Stimulated activated naive CD8-positive, alpha-beta T cell treated with anti-CD3 and anti-CD28 coated beads, Interleukin-15, amount 100 ng/mL, for 72 hours (primary cell): ENCODE measurements around the gene MSANTD2.

Experiments
- ATAC-seq: fragments of 150-1000 bp; cut with Tn5 transposase; 2 replicates; pipeline ENCODE4 v1.10.0; 2021; ENCODE audit warnings: mild to moderate bottlenecking, moderate library complexity
- DNase-seq, 2 donors: peaks; one replicate each; pipeline ENCODE4 v3.0.0; 2021 to 2022
- H3K27ac Mint-ChIP-seq, 2 donors: one replicate each; pipeline ENCODE4 v1.8.0; 2022; ENCODE audit warnings: mild to moderate bottlenecking in 2 of 2, mixed read lengths in 2 of 2, moderate library complexity in 2 of 2
- H3K27me3 Mint-ChIP-seq: one replicate; pipeline ENCODE4 v1.8.0; 2022; ENCODE audit warnings: mixed read lengths
- H3K4me1 Mint-ChIP-seq: one replicate; pipeline ENCODE4 v1.8.0; 2022; ENCODE audit warnings: mild to moderate bottlenecking, mixed read lengths
- H3K4me3 Mint-ChIP-seq, 2 donors: one replicate each; pipeline ENCODE4 v1.8.0; 2022; ENCODE audit warnings: mild to moderate bottlenecking in 2 of 2, mixed read lengths in 2 of 2, moderate library complexity in 1 of 2
- H3K9me3 Mint-ChIP-seq, 2 donors: one replicate each; pipeline ENCODE4 v1.8.0; 2022; ENCODE audit warnings: mixed read lengths in 2 of 2

Gene MSANTD2

DNA sequence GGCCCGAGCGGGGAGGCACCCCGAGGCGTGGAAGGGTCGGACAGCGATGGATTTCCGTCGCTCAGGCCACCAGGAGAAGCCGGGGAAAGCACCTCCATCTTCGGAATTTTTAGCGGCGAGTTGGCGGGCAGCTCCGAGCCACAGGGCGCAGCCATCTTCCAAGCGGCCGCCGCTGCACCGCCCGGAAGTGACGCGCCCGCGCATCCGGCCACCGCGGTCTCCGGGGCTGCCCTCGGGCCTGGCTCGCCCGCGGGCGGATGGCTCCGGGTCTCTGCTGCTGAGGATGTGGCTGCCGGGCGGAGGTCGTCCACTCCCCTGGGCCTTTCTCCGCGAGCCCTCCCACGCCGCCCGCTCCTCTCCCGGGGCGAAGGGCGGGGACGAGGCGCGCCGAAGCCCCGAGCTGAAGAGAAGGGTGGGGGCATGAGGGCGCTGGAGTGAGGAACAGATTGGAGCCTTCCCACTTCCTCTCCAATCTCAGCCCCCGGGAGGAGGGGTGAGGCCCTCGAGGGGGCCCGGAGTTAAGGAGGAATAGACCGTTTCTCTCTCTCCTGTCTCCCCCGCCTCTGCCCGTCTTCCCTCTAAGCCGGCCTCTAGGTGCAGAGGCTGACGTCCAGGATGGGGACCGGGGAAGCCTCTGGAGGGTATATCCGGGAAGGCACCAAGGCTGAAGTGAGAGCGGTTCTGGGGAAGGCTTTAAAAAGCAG, at the start of gene MSANTD2:
MSANTD2 (minus strand) TSS at position 181 of the 704 bp plus-strand sequence; CDS start at position 155, 26 bp downstream.
- DNase-seq (peak; percentile 77 to 83), ATAC-seq (peak; percentile 95)
- peak within 1 kb of the TSS; percentile 91 to 98 for H3K4me3 Mint-ChIP-seq
- H3K27me3 Mint-ChIP-seq = no peaks in the 10 kb centered on the region
- H3K9me3 Mint-ChIP-seq = no peaks in the 10 kb centered on the region
- H3K27ac Mint-ChIP-seq = peak within 1 kb of the TSS; percentile 93 to 96
- H3K4me1 Mint-ChIP-seq = peaks cover 30% of the 10 kb centered on the region

DNA sequence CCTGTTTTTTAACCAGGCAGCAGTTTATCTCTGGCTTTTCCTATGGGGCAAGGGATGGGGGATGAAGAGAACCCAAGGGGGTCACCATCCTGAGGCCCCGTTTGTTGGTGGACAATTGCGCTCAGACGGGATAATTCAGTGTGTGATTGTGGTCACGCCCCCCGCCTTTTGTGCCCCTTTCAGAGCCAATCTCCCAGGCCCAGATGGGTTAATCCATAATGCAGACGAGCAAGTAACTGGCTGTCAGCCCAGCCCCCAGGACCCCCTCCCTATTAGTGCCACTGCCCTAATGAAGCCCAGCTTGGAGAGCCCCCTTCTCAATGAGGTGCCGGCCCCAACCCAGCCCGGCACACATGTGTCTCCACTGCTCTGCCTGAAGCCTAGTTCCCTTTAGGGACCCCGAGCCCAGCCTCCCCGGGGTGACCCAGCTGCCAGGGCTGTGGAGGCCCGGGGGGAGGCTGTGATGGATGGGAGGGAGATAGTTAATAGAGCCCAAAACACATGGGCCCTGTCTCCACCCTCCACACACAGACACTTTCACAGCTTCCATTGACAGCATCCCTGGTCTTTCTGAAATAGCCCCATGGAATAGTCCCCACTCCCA, 46.0 kb upstream of the MSANTD2 start:
- no peaks in the 10 kb centered on the region for H3K9me3 Mint-ChIP-seq
- no peak for ATAC-seq
- peaks cover 99% of the 10 kb centered on the region for H3K27me3 Mint-ChIP-seq
- DNase-seq = no peak
- no peak overlapping the region for H3K4me3 Mint-ChIP-seq
- no peak overlapping the region for H3K27ac Mint-ChIP-seq
- peaks cover 11% of the 10 kb centered on the region for H3K4me1 Mint-ChIP-seq

GRCh38 chr11:124844664-124845079, 44.5 kb upstream of the MSANTD2 start:
- Mint-ChIP-seq H3K4me3 (no peak overlapping the region), H3K27ac (no peak overlapping the region), H3K9me3 (no peaks in the 10 kb centered on the region), H3K4me1 (peaks cover 19% of the 10 kb centered on the region), H3K27me3 (peaks cover 100% of the 10 kb centered on the region)
- ATAC-seq = no peak
- DNase-seq = no peak

GRCh38 chr11:124843616-124843910, 43.4 kb upstream of the MSANTD2 start:
- Mint-ChIP-seq H3K27ac (no peak overlapping the region), H3K4me3 (no peak overlapping the region), H3K4me1 (peaks cover 25% of the 10 kb centered on the region), H3K9me3 (no peaks in the 10 kb centered on the region), H3K27me3 (peaks cover 100% of the 10 kb centered on the region)
- DNase-seq = no peak
- ATAC-seq = no peak

- H3K9me3 Mint-ChIP-seq = no peaks in the 10 kb centered on the region
- H3K4me1 Mint-ChIP-seq = peaks cover 26% of the 10 kb centered on the region
- H3K27me3 Mint-ChIP-seq = peaks cover 100% of the 10 kb centered on the region
- H3K4me3 Mint-ChIP-seq = no peak overlapping the region
- no peak overlapping the region for H3K27ac Mint-ChIP-seq
- DNase-seq (no peak), ATAC-seq (no peak)
Measured at GRCh38 chr11:124842305-124842704, 42.1 kb upstream of the MSANTD2 start.

DNA sequence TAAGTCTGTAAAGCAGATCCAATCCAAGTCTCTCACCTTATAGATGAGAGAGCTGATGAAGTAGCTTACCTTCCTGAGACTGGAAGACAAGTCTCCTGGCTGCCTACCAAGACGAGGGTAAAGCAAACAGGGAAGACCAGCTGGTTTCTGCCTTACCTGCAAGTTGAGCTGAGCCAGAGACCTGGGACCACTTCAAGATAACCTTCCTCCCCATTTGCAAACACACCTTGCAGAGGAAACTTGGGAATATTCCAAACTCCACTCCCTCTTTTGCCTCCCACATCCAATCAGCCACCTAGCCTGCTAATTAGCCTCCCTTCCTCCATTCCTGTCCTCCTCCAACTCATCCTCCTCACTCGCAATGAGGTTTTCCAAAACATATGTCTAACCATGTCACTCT, 41.6 kb upstream of the MSANTD2 start:
- peaks cover 30% of the 10 kb centered on the region for H3K4me1 Mint-ChIP-seq
- peaks cover 98% of the 10 kb centered on the region for H3K27me3 Mint-ChIP-seq
- H3K4me3 Mint-ChIP-seq = no peak overlapping the region
- DNase-seq (no peak), ATAC-seq (no peak)
- H3K27ac Mint-ChIP-seq = no peak overlapping the region
- no peaks in the 10 kb centered on the region for H3K9me3 Mint-ChIP-seq

- no peak for ATAC-seq
- Mint-ChIP-seq H3K4me1 (peaks cover 37% of the 10 kb centered on the region), H3K27me3 (peaks cover 92% of the 10 kb centered on the region), H3K4me3 (no peak overlapping the region), H3K9me3 (no peaks in the 10 kb centered on the region), H3K27ac (no peak overlapping the region)
- no peak for DNase-seq
Measured at GRCh38 chr11:124841201-124841600, 41.0 kb upstream of the MSANTD2 start.

DNA sequence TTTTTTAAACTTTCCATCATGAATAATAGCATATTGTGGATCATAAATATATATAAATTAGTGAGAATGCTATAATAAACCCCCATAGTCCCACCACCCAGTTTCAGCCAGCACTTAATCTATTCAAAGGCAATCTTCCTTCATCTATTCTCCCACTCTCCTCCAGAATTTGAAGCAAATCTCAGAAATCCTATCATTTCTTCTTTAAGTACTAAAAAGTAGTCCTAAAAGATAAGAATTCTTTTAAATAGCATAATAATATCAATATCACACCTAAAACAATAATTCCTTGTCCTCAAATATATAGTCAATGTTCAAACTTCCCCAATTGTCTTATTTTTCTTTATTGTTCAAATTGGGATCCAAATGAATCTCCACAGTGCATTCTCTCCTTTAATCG, 40.5 kb upstream of the MSANTD2 start:
- no peak overlapping the region for H3K4me3 Mint-ChIP-seq
- ATAC-seq = no peak
- H3K27me3 Mint-ChIP-seq = peaks cover 87% of the 10 kb centered on the region
- H3K9me3 Mint-ChIP-seq = no peaks in the 10 kb centered on the region
- DNase-seq = no peak
- peaks cover 40% of the 10 kb centered on the region for H3K4me1 Mint-ChIP-seq
- no peak overlapping the region for H3K27ac Mint-ChIP-seq

- H3K4me3 Mint-ChIP-seq = peak overlapping the region; percentile 48 to 72
- ATAC-seq = no peak
- H3K27me3 Mint-ChIP-seq = peaks cover 81% of the 10 kb centered on the region
Measured at GRCh38 chr11:124839972-124840621, 39.9 kb upstream of the MSANTD2 start.

GRCh38 chr11:124839128-124839971, 39.1 kb upstream of the MSANTD2 start:
- Mint-ChIP-seq H3K4me1 (peaks cover 40% of the 10 kb centered on the region), H3K27ac (no peak overlapping the region), H3K27me3 (peaks cover 74% of the 10 kb centered on the region), H3K9me3 (no peaks in the 10 kb centered on the region), H3K4me3 (peak overlapping the region; percentile 48 to 72)
- ATAC-seq (peak; percentile 27), DNase-seq (no peak)

More at GRCh38 chr11:124839972-124840621, 39.9 kb upstream of the MSANTD2 start:
- no peak for DNase-seq
- Mint-ChIP-seq H3K27ac (no peak overlapping the region), H3K9me3 (no peaks in the 10 kb centered on the region), H3K4me1 (peaks cover 40% of the 10 kb centered on the region)

- peak overlapping the region; percentile 32 to 59 for H3K4me3 Mint-ChIP-seq
- no peaks in the 10 kb centered on the region for H3K9me3 Mint-ChIP-seq
- H3K27ac Mint-ChIP-seq = no peak overlapping the region
- ATAC-seq = no peak
- peaks cover 40% of the 10 kb centered on the region for H3K4me1 Mint-ChIP-seq
- DNase-seq = no peak
- H3K27me3 Mint-ChIP-seq = peaks cover 74% of the 10 kb centered on the region
Measured at GRCh38 chr11:124838805-124839127, 38.6 kb upstream of the MSANTD2 start.

- Mint-ChIP-seq H3K27me3 (peaks cover 74% of the 10 kb centered on the region), H3K4me3 (no peak overlapping the region), H3K27ac (no peak overlapping the region), H3K4me1 (peaks cover 32% of the 10 kb centered on the region), H3K9me3 (no peaks in the 10 kb centered on the region)
- no peak for DNase-seq
- ATAC-seq = peak; percentile 47
Measured at GRCh38 chr11:124837491-124837856, 37.3 kb upstream of the MSANTD2 start.

DNA sequence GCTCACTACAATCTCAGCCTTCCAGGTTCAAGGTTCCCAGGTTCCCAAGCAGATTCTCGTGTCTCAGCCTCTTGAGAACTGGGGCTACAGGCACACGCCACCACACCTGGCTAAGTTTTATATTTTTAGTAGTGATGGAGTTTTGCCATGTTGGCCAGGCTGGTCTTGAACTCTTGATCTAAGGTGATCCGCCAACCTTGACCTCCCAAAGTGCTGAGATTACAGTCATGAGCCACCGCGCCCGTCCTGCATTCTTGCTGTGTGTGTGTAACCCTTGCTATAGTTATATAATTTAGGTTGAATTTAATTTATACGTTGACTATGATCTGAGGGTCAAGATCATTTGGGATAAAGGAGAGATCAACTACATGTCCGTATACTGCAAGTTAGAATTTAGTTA, 35.7 kb upstream of the MSANTD2 start:
- Mint-ChIP-seq H3K27ac (peak overlapping the region in 1 of 2 donors; percentile 55), H3K9me3 (no peaks in the 10 kb centered on the region), H3K27me3 (peaks cover 68% of the 10 kb centered on the region), H3K4me1 (peaks cover 33% of the 10 kb centered on the region), H3K4me3 (peak overlapping the region; percentile 57 to 78)
- ATAC-seq = no peak
- no peak for DNase-seq

DNA sequence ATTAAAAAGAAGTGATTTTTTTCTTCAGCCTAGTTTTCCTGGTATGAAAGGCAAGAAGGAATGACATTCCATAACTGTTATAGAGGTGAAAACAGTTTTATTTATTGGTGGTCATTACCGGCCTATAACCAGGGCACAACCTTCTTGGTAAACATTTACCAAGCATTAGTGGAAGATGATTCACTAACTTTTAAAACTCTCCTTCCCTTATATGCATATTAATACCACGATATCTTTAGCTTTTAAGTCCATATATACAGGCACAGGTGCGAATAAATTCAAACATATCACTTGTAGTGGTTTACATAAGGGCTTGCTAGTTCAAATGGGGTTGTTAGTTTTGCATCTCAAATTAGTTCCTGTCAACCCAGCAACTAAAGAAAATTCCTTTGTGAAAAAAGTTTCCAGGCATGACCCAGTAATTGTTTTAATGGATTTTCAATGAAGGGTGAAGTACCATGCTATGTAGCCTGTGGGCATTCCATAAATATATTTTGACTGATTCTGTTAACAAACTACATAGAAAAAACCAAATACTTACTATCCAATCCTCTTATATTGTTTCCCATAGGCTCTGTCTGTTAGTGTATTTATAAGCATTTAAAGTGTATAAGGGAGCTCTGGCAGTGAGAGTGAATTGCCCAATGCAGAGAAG, 34.4 kb upstream of the MSANTD2 start:
- DNase-seq (no peak), ATAC-seq (no peak)
- Mint-ChIP-seq H3K27me3 (peaks cover 55% of the 10 kb centered on the region), H3K27ac (no peak overlapping the region), H3K4me3 (no peak overlapping the region), H3K9me3 (no peaks in the 10 kb centered on the region), H3K4me1 (peaks cover 25% of the 10 kb centered on the region)

GRCh38 chr11:124832571-124832970, 32.4 kb upstream of the MSANTD2 start:
- no peaks in the 10 kb centered on the region for H3K9me3 Mint-ChIP-seq
- H3K4me1 Mint-ChIP-seq = peaks cover 19% of the 10 kb centered on the region
- ATAC-seq (peak; percentile 31), DNase-seq (no peak)
- no peak overlapping the region for H3K27ac Mint-ChIP-seq
- peaks cover 34% of the 10 kb centered on the region for H3K27me3 Mint-ChIP-seq
- H3K4me3 Mint-ChIP-seq = no peak overlapping the region
